Measurements from ENCODE around the gene LAMB4. TPM values are rescaled to one million over a fixed set of nuclear protein-coding genes. Genes with fewer than 3 reads are reported as not detected.

Gene LAMB4
- total and polyA plus RNA-seq, 2 of the 8 experiments (the other 6 are each of a cell fraction or from before 2014, with no cell fraction given), result not detected

DNA sequence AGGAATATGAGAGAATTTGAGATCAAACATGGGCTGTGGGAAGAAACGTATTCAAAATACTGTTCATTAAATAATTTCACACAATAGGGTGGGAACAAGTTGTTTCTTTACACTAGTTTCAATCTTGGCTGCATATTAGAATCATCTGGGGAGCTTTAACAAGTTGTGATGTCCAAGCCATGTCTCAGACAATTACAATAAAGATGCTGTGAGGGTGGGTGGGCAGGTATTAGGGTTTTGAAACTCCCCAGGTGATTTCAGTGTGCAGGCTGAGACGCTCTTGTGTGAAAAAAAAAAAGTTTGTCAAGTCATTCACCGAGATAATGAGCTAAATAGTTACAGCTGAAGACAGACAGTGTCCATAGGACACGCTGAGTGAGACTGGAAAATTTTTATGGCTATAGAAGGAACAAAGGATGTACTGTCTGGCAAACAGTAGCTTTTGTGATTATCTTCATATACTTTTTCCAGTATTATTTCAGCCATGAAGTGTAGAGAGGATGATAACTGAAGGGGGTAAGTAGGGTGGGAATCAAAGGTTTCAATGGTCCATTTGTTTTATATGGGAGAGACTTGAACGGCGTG is 12.6 kb upstream of the LAMB4 start:
- POLR2A ChIA-PET (ENCODE audit: partially characterized antibody), result no interaction called here
- no peaks in the 10 kb centered on the region for H4K20me1 ChIP-seq (replicated peaks in 1 of 2; ENCODE audit: control insufficient read depth in 1 of 2, insufficient read depth in 2 of 2, low read length in 2 of 2)
- TF ChIP-seq ASH2L (IDR thresholded peaks at IDR 0.05; ENCODE audit: low read length) (no peak), POLR2A (IDR thresholded peaks at IDR 0.05; ENCODE audit: control extremely low read depth in 1 of 2, low read depth in 2 of 2, low read length in 2 of 2) (no peak), SP2 (IDR thresholded peaks at IDR 0.05; ENCODE audit: low read length) (no peak), FOSL1 (IDR thresholded peaks at IDR 0.05; ENCODE audit: insufficient read depth, low read depth, low read length) (no peak), CTCF (IDR thresholded peaks at IDR 0.05; ENCODE audit: control extremely low read depth in 1 of 3, insufficient read depth in 1 of 3, low read depth in 1 of 3, low read length in 3 of 3) (no peak), RAD21 (IDR thresholded peaks at IDR 0.05 in 1 of 2, conservative IDR thresholded peaks at IDR 0.05 in 1 of 2; ENCODE audit: low read depth in 2 of 2, low read length in 2 of 2) (no peak), MAFK (IDR thresholded peaks at IDR 0.05; ENCODE audit: low read depth, low read length) (no peak), SIX5 (IDR thresholded peaks at IDR 0.05; ENCODE audit: low read depth, low read length) (no peak), MAX (IDR thresholded peaks at IDR 0.05) (no peak)
- TF ChIP-seq, protein P1, sequence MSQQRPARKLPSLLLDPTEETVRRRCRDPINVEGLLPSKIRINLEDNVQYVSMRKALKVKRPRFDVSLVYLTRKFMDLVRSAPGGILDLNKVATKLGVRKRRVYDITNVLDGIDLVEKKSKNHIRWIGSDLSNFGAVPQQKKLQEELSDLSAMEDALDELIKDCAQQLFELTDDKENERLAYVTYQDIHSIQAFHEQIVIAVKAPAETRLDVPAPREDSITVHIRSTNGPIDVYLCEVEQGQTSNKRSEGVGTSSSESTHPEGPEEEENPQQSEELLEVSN (IDR thresholded peaks at IDR 0.05), result no peak

More for the DNA sequence above, 12.6 kb upstream of the LAMB4 start:
- Histone ChIP-seq H3K23ac (ENCODE audit: insufficient read length) (no peak overlapping the region), H2AK5ac (ENCODE audit: low read depth, low read length) (no peak overlapping the region), H2BK20ac (ENCODE audit: low read length) (no peak overlapping the region), H3K27me3 (replicated peaks in 1 of 4; ENCODE audit: control insufficient read depth in 3 of 4, extremely low read depth in 1 of 4, insufficient read depth in 3 of 4, low read length in 3 of 4) (no peaks in the 10 kb centered on the region), H2BK12ac (ENCODE audit: low read depth, low read length) (no peak overlapping the region), H3K4me2 (ENCODE audit: insufficient read depth in 1 of 2, low read depth in 2 of 2, low read length in 2 of 2) (no peak overlapping the region), H3K4me1 (replicated peaks in 1 of 4; ENCODE audit: control insufficient read depth in 3 of 4, insufficient read depth in 4 of 4, low read length in 3 of 4) (peaks cover 0 to 5% (median 0%) of the 10 kb centered on the region in 4 experiments; a peak in 3 of 7 replicates), H3K9me3 (ENCODE audit: insufficient read depth in 2 of 2, low read depth in 1 of 2, low read length in 1 of 2) (no peaks in the 10 kb centered on the region), H3K4me3 (ENCODE audit: extremely low read depth in 1 of 4, insufficient read depth in 2 of 4, low read depth in 3 of 4, low read length in 4 of 4) (no peak overlapping the region), H2BK120ac (replicated peaks; ENCODE audit: low read depth, low read length) (no peak overlapping the region), H2BK15ac (ENCODE audit: low read length) (no peak overlapping the region), H3K23me2 (ENCODE audit: low read depth, low read length) (no peaks in the 10 kb centered on the region), H3K79me1 (ENCODE audit: low read depth, low read length) (no peaks in the 10 kb centered on the region), H2AFZ (ENCODE audit: low read length) (no peak overlapping the region), H2BK5ac (ENCODE audit: low read depth, low read length) (no peak overlapping the region), H3K9ac (replicated peaks in 1 of 4; ENCODE audit: extremely low read depth in 1 of 4, low read depth in 3 of 4, low read length in 3 of 4) (no peak overlapping the region), H3K79me2 (ENCODE audit: control insufficient read depth in 1 of 2, insufficient read depth in 2 of 2, low read length in 2 of 2) (no peaks in the 10 kb centered on the region), H3K4ac (replicated peaks; ENCODE audit: insufficient read length, low read depth, low read length) (no peak overlapping the region), H4K5ac (ENCODE audit: insufficient read length, low read depth, low read length) (no peak overlapping the region), H4K91ac (replicated peaks; ENCODE audit: insufficient read length, low read length) (no peak overlapping the region), H3K18ac (ENCODE audit: extremely low read depth, low read length) (no peak overlapping the region), H3K56ac (replicated peaks; ENCODE audit: insufficient read length, low read depth, low read length) (no peak overlapping the region), H3K27ac (ENCODE audit: low read depth, low read length) (no peak overlapping the region), H3K14ac (ENCODE audit: insufficient read length) (no peak overlapping the region), H3K36me3 (ENCODE audit: control insufficient read depth in 2 of 4, insufficient read depth in 4 of 4, low read length in 3 of 4) (no peaks in the 10 kb centered on the region), H4K8ac (ENCODE audit: extremely low read depth, insufficient read depth, low read length) (no peak overlapping the region)
- 83% methylated on average over 6 of the region's 6 CpGs; no CpG with 5 or more reads in 1 of the 2 experiments for WGBS, 2 experiments (ENCODE audit: extremely low coverage in 1 of 2, insufficient coverage in 1 of 2, insufficient read length in 1 of 2, insufficient replicate concordance in 2 of 2, low coverage in 1 of 2, low lambda C conversion rate in 2 of 2, missing lambda C conversion rate in 1 of 2)
- DNase-seq (ENCODE audit: low read depth in 1 of 2, low spot score in 2 of 2), result no peak
- CTCF ChIA-PET (ENCODE audit: partially characterized antibody), result interaction anchor here (1.6 to 5.0 kb wide), 4 partner anchors 9 to 300 kb away, joined by 3 to 64 read pairs (median 10); partner anchors contain the start of gene LAMB4
- FAIRE-seq, result no peak

Measured in H1 (cell line).